ENCODE data around the gene RPS6KL1.

Gene RPS6KL1

DNA sequence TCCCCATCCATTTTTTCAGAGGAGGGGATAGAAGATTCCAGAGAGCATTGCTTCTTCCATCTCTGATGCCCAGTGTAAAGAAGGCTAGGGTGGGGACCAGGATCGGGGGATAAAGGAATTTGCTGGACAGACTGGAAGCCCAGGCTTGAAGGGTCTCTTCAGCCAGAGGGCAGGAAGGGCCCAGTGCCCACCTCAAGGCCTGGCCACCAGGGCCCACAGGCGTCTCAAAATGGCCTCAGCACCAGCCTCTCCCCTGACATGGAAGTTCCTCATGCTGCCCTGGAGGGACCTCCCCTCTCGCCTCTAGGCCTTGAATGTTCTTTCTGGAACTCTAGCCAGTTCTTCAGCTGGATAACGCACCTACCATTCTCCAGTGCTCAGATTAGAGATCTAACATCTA is 2.8 kb downstream of the RPS6KL1 start:
- H3K27me3 ChIP-seq (ENCODE audit: insufficient read depth, low read depth, severe bottlenecking), result no peaks in the 10 kb centered on the region
- H3K36me3 ChIP-seq, result peaks cover 28% of the 10 kb centered on the region
- DNase-seq, result no peak
- H3K27ac ChIP-seq, result no peak overlapping the region
- no peak overlapping the region for H3K4me3 ChIP-seq (ENCODE audit: low read depth, low read length)
- TF ChIP-seq, protein P1, sequence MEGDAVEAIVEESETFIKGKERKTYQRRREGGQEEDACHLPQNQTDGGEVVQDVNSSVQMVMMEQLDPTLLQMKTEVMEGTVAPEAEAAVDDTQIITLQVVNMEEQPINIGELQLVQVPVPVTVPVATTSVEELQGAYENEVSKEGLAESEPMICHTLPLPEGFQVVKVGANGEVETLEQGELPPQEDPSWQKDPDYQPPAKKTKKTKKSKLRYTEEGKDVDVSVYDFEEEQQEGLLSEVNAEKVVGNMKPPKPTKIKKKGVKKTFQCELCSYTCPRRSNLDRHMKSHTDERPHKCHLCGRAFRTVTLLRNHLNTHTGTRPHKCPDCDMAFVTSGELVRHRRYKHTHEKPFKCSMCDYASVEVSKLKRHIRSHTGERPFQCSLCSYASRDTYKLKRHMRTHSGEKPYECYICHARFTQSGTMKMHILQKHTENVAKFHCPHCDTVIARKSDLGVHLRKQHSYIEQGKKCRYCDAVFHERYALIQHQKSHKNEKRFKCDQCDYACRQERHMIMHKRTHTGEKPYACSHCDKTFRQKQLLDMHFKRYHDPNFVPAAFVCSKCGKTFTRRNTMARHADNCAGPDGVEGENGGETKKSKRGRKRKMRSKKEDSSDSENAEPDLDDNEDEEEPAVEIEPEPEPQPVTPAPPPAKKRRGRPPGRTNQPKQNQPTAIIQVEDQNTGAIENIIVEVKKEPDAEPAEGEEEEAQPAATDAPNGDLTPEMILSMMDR (IDR thresholded peaks at IDR 0.05; ENCODE audit: low read depth, low read length), result no peak
- no peaks in the 10 kb centered on the region for H3K9me3 ChIP-seq (ENCODE audit: severe bottlenecking)

DNA sequence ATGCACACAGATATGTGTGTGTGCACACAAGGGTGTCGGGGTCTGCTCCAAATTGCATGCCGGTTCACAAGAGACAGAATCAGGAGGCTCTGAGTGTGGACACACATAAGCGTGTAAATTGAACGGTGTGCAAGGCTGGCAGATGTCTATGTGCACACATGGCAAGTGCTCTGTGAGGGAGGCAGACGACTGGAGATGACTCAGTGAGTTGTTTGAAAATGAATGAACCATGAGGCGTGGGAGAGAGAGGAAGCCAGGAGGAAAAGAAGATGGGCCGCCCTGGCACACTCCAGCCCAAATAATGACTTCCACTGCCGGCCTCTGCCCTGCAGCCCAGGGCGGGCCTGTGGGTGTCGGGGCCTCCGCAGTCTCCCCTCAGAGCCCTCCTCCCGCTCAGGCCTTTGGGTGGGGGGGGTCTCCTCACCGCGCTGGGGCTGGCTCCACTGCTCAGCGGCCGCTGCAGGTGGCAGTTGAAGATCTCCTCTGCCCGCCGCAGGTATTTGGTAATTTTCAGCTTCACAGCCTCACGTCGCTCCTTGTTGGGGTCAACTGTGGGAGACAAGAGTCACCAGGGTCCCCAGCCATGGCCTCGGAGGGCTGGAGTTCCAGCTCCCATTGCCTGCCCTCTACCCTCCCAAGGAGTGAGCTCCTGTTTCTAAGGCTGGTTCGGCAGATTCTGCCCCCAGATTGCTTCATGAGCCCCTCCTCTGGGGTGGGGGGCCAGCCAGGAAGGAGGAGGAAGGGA is 3.5 kb downstream of the RPS6KL1 start:
- TF ChIP-seq, protein P1 (IDR thresholded peaks at IDR 0.05; ENCODE audit: low read depth, low read length), result no peak
- Histone ChIP-seq H3K36me3 (peaks cover 31% of the 10 kb centered on the region), H3K4me3 (ENCODE audit: low read depth, low read length) (no peak overlapping the region), H3K27me3 (ENCODE audit: insufficient read depth, low read depth, severe bottlenecking) (no peaks in the 10 kb centered on the region), H3K9me3 (ENCODE audit: severe bottlenecking) (no peaks in the 10 kb centered on the region), H3K27ac (no peak overlapping the region)
- DNase-seq, result no peak

DNA sequence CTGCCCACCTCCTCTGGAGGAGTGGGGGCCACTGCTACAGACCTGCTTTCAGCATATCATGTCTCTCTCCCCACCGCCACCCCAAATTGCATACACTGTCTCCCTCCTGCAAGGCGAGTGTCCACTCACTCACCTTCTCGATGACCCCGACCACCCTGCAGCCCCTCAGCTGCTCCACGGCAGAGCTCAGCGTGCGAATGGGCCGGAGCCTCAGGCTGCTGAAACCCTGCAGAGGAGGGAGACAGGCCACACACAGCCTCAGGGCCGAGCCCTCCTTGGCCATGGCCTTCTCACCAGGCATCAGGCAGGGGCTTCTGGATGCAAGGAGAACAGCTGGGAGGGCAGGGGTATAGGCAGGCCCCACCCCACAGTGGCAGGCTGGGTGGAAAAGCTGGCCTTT is 4.7 kb downstream of the RPS6KL1 start:
- DNase-seq, result no peak
- Histone ChIP-seq H3K27ac (no peak overlapping the region), H3K9me3 (ENCODE audit: severe bottlenecking) (no peaks in the 10 kb centered on the region), H3K27me3 (ENCODE audit: insufficient read depth, low read depth, severe bottlenecking) (no peaks in the 10 kb centered on the region), H3K4me3 (ENCODE audit: low read depth, low read length) (no peak overlapping the region), H3K36me3 (peaks cover 33% of the 10 kb centered on the region)
- TF ChIP-seq, protein P1 (IDR thresholded peaks at IDR 0.05; ENCODE audit: low read depth, low read length), result no peak

DNA sequence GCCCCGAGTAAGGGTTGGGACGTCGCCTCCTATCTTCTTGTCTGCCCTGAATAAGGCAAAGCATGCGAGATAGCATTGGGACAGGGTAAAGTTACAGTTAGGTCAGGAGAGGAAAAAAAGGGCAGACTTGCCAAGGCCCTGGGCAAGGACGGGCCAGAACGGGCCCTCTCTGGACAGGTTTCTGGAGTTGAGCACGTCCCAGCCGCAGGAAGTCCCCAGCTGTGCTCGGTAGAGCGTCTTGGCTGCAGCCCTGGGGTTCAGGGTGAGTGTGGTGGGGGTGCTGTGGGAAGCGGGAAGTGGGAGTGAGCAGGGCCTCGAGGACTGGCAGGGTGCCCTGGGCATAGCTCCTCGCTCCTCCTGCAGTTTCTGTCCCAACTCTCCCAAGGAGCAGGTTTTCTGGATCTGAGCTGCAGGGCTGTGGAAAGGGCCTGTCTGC is 5.4 kb downstream of the RPS6KL1 start:
- TF ChIP-seq, protein P1 (IDR thresholded peaks at IDR 0.05; ENCODE audit: low read depth, low read length), result no peak
- no peak for DNase-seq
- Histone ChIP-seq H3K27me3 (ENCODE audit: insufficient read depth, low read depth, severe bottlenecking) (no peaks in the 10 kb centered on the region), H3K36me3 (peaks cover 31% of the 10 kb centered on the region), H3K9me3 (ENCODE audit: severe bottlenecking) (no peaks in the 10 kb centered on the region), H3K4me3 (ENCODE audit: low read depth, low read length) (no peak overlapping the region), H3K27ac (no peak overlapping the region)

DNA sequence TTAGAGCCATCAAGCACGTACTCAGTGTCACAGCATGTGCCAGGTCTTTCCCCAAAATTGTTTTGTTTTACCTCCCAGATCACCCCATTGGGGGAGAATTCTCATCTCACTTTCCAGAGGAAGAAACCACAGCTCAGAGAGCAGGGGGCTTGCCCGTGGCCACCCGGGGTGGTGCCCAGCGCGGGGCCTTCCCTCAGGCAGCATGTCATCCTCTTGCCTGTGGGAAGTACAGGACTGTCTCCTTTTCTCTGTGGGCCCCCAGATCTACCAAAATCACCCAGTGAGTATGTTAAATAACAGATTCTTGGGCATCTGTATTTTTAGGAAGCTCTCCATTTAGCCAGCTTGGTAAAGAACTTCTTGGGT is 5.9 kb downstream of the RPS6KL1 start:
- H3K4me3 ChIP-seq (ENCODE audit: low read depth, low read length), result no peak overlapping the region
- DNase-seq, result no peak
- H3K36me3 ChIP-seq, result peaks cover 31% of the 10 kb centered on the region
- no peaks in the 10 kb centered on the region for H3K9me3 ChIP-seq (ENCODE audit: severe bottlenecking)
- H3K27me3 ChIP-seq (ENCODE audit: insufficient read depth, low read depth, severe bottlenecking), result no peaks in the 10 kb centered on the region
- H3K27ac ChIP-seq, result no peak overlapping the region
- TF ChIP-seq, protein P1 (IDR thresholded peaks at IDR 0.05; ENCODE audit: low read depth, low read length), result no peak

DNA sequence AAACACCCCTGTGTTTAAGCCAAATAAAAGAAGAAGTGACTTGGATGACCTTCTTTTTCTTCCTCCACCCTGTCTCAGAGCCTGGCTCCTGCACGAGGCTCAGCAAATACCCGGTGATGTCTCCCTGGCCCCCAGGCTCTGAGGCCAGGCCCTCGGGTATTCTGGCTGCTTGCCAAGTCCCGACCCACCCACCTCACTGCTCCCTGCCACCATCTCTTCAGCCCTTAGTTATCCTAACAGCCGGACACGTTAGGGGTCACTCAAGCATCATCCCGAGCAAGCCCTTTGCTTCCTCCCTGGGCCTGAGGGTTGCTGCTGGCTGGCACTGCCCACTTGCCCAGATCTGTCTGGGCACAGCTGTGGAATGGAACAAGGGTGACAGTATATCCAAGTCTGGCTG is 7.2 kb downstream of the RPS6KL1 start:
- DNase-seq, result no peak
- TF ChIP-seq, protein P1 (IDR thresholded peaks at IDR 0.05; ENCODE audit: low read depth, low read length), result no peak
- H3K36me3 ChIP-seq, result peaks cover 30% of the 10 kb centered on the region

More for the DNA sequence above, 7.2 kb downstream of the RPS6KL1 start:
- H3K27me3 ChIP-seq (ENCODE audit: insufficient read depth, low read depth, severe bottlenecking), result no peaks in the 10 kb centered on the region
- H3K27ac ChIP-seq, result no peak overlapping the region
- no peaks in the 10 kb centered on the region for H3K9me3 ChIP-seq (ENCODE audit: severe bottlenecking)
- no peak overlapping the region for H3K4me3 ChIP-seq (ENCODE audit: low read depth, low read length)
